ENCODE measurements around the gene AFDN.
"Not testable (repeated sequence)": the region's sequence is repeated elsewhere in the genome, so short reads cannot be mapped to it uniquely, and the experiment has no call there.

AFDN gene

GRCh38 chr6:167965592-167966539 is 139.2 kb downstream of the AFDN start:
- Histone ChIP-seq H4K20me1 (no peaks in the 10 kb centered on the region), H3K9ac (no peak overlapping the region), H3K4me2 (peak overlapping the region; percentile 76), H3K4me1 (peaks cover 58% of the 10 kb centered on the region), H3K36me3 (peaks cover 54% of the 10 kb centered on the region), H3K9me3 (peaks cover 4% of the 10 kb centered on the region; the same call in 1 of the 2 replicates), H3K4me3 (no peak overlapping the region), H3K27me3 (no peaks in the 10 kb centered on the region), H3K27ac (peak overlapping the region; percentile 40; the same call in 1 of the 2 replicates)
- TF ChIP-seq Cebpa-rat (IDR thresholded peaks at IDR 0.05), result no peak

- Histone ChIP-seq H3K36me3 (peaks cover 58% of the 10 kb centered on the region), H4K20me1 (no peaks in the 10 kb centered on the region), H3K4me3 (no peak overlapping the region), H3K9ac (no peak overlapping the region), H3K4me1 (peaks cover 51% of the 10 kb centered on the region), H3K4me2 (no peak overlapping the region), H3K27me3 (no peaks in the 10 kb centered on the region), H3K9me3 (peaks cover 4% of the 10 kb centered on the region; the same call in 1 of the 2 replicates), H3K27ac (no peak overlapping the region)
- no peak for TF ChIP-seq Cebpa-rat (IDR thresholded peaks at IDR 0.05)
These were observed 139.8 kb downstream of the AFDN start for GRCh38 chr6:167966540-167966905.

GRCh38 chr6:167968091-167968490 is 141.4 kb downstream of the AFDN start:
- Histone ChIP-seq H3K9ac (no peak overlapping the region), H4K20me1 (no peaks in the 10 kb centered on the region), H3K27ac (no peak overlapping the region), H3K4me1 (peaks cover 38% of the 10 kb centered on the region), H3K9me3 (peaks cover 4% of the 10 kb centered on the region; the same call in 1 of the 2 replicates), H3K27me3 (no peaks in the 10 kb centered on the region), H3K4me2 (no peak overlapping the region), H3K4me3 (no peak overlapping the region), H3K36me3 (peaks cover 66% of the 10 kb centered on the region)
- no peak for TF ChIP-seq Cebpa-rat (IDR thresholded peaks at IDR 0.05)

- Histone ChIP-seq H3K4me1 (peaks cover 23% of the 10 kb centered on the region), H3K4me3 (no peak overlapping the region), H3K27me3 (no peaks in the 10 kb centered on the region), H4K20me1 (no peaks in the 10 kb centered on the region), H3K36me3 (peaks cover 66% of the 10 kb centered on the region), H3K4me2 (no peak overlapping the region), H3K27ac (no peak overlapping the region), H3K9me3 (peaks cover 4% of the 10 kb centered on the region; the same call in 1 of the 2 replicates), H3K9ac (no peak overlapping the region)
- TF ChIP-seq Cebpa-rat (IDR thresholded peaks at IDR 0.05), result no peak
These were observed 143.5 kb downstream of the AFDN start for GRCh38 chr6:167970230-167970629.

GRCh38 chr6:167972193-167972592 is 145.5 kb downstream of the AFDN start:
- peaks cover 8% of the 10 kb centered on the region for H3K4me1 ChIP-seq
- no peak for TF ChIP-seq Cebpa-rat (IDR thresholded peaks at IDR 0.05)
- H3K27me3 ChIP-seq, result no peaks in the 10 kb centered on the region
- no peak overlapping the region for H3K4me3 ChIP-seq
- H3K36me3 ChIP-seq, result peaks cover 63% of the 10 kb centered on the region
- H3K4me2 ChIP-seq, result no peak overlapping the region
- peaks cover 4% of the 10 kb centered on the region; the same call in 1 of the 2 replicates for H3K9me3 ChIP-seq
- H4K20me1 ChIP-seq, result no peaks in the 10 kb centered on the region
- H3K27ac ChIP-seq, result no peak overlapping the region
- no peak overlapping the region for H3K9ac ChIP-seq

GRCh38 chr6:167973148-167973885 is 146.6 kb downstream of the AFDN start:
- H3K27me3 ChIP-seq, result no peaks in the 10 kb centered on the region
- no peak for TF ChIP-seq Cebpa-rat (IDR thresholded peaks at IDR 0.05)
- H3K9me3 ChIP-seq, result peaks cover 6% of the 10 kb centered on the region
- H3K27ac ChIP-seq, result no peak overlapping the region
- no peak overlapping the region for H3K4me3 ChIP-seq
- H3K9ac ChIP-seq, result no peak overlapping the region
- peaks cover 58% of the 10 kb centered on the region for H3K36me3 ChIP-seq
- H3K4me2 ChIP-seq, result peak overlapping the region; percentile 4; the same call in 1 of the 2 replicates
- H4K20me1 ChIP-seq, result no peaks in the 10 kb centered on the region
- H3K4me1 ChIP-seq, result peaks cover 8% of the 10 kb centered on the region

GRCh38 chr6:167974640-167975344 is 148.1 kb downstream of the AFDN start:
- no peak overlapping the region for H3K4me3 ChIP-seq
- no peak overlapping the region for H3K27ac ChIP-seq
- TF ChIP-seq Cebpa-rat (IDR thresholded peaks at IDR 0.05), result no peak
- H4K20me1 ChIP-seq, result no peaks in the 10 kb centered on the region
- peaks cover 54% of the 10 kb centered on the region for H3K36me3 ChIP-seq
- H3K27me3 ChIP-seq, result no peaks in the 10 kb centered on the region
- H3K9ac ChIP-seq, result no peak overlapping the region
- H3K4me2 ChIP-seq, result no peak overlapping the region
- peaks cover 18% of the 10 kb centered on the region for H3K9me3 ChIP-seq
- peaks cover 8% of the 10 kb centered on the region for H3K4me1 ChIP-seq

GRCh38 chr6:167975458-167975857 is 148.7 kb downstream of the AFDN start:
- H4K20me1 ChIP-seq, result no peaks in the 10 kb centered on the region
- H3K9me3 ChIP-seq, result peaks cover 25% of the 10 kb centered on the region
- TF ChIP-seq Cebpa-rat (IDR thresholded peaks at IDR 0.05), result no peak
- H3K36me3 ChIP-seq, result peaks cover 52% of the 10 kb centered on the region
- H3K27me3 ChIP-seq, result no peaks in the 10 kb centered on the region
- H3K4me2 ChIP-seq, result no peak overlapping the region
- no peak overlapping the region for H3K27ac ChIP-seq
- H3K4me3 ChIP-seq, result no peak overlapping the region
- peaks cover 8% of the 10 kb centered on the region for H3K4me1 ChIP-seq
- H3K9ac ChIP-seq, result no peak overlapping the region

- peaks cover 57% of the 10 kb centered on the region for H3K36me3 ChIP-seq
- not testable (repeated sequence) for H3K27ac ChIP-seq, H3K4me3 ChIP-seq
These were observed 149.5 kb downstream of the AFDN start for GRCh38 chr6:167976116-167976657.

More at GRCh38 chr6:167976116-167976657, 149.5 kb downstream of the AFDN start:
- Histone ChIP-seq H3K4me1 (peaks cover 14% of the 10 kb centered on the region), H3K9me3 (peaks cover 32% of the 10 kb centered on the region)
- H3K4me2 ChIP-seq, H3K9ac ChIP-seq, H3K27me3 ChIP-seq, H4K20me1 ChIP-seq: not testable (repeated sequence)
